ENCODE measurements around the gene MVB12A. TPM values are rescaled to one million over a fixed set of nuclear protein-coding genes. Genes with fewer than 3 reads are reported as not detected.

Gene MVB12A
- total and polyA plus RNA-seq, 9 of the 15 experiments (the other 6 are each of a cell fraction or from before 2014, with no cell fraction given) = 1.2 to 46.2 (median 22.4) TPM

GRCh38 chr19:17398902-17399527 is 20.8 kb upstream of the MVB12A start (continued):
- TF ChIP-seq SRSF3 (IDR thresholded peaks at IDR 0.05; ENCODE audit: insufficient read depth, low read length) = no peak
- peak; percentile 63; the same call in 1 of the 2 replicates for TF ChIP-seq TOE1 (IDR thresholded peaks at IDR 0.05; ENCODE audit: borderline replicate concordance)
- TF ChIP-seq TOE1 (CRISPR knock-in tag; IDR thresholded peaks at IDR 0.05; ENCODE audit: borderline replicate concordance, low read depth) = no peak
- TF ChIP-seq GABPB2 (CRISPR knock-in tag; conservative IDR thresholded peaks at IDR 0.05) = no peak
- TF ChIP-seq SREBF1 (IDR thresholded peaks at IDR 0.05; ENCODE audit: borderline replicate concordance, low read depth, low read length) = no peak
- no peak for TF ChIP-seq YY1 (IDR thresholded peaks at IDR 0.05; ENCODE audit: borderline replicate concordance in 1 of 3, control insufficient read depth in 1 of 3, extremely low read depth in 1 of 3, insufficient read depth in 3 of 3, insufficient read length in 1 of 3, insufficient replicate concordance in 2 of 3, low read depth in 1 of 3, low read length in 2 of 3)
- no peak for TF ChIP-seq RFX1 (IDR thresholded peaks at IDR 0.05)
- no peak for TF ChIP-seq ZNF277 (CRISPR knock-in tag; IDR thresholded peaks at IDR 0.05; ENCODE audit: borderline replicate concordance)
- no peak for TF ChIP-seq TBP (optimal IDR thresholded peaks at IDR 0.05; ENCODE audit: low read depth, low read length)
- TF ChIP-seq USF1 (CRISPR knock-in tag; IDR thresholded peaks at IDR 0.05) = peak; percentile 79
- TF ChIP-seq XRCC4 (IDR thresholded peaks at IDR 0.05; ENCODE audit: extremely low read depth, insufficient read depth, insufficient read length) = no peak
- no peak for TF ChIP-seq KDM5B (IDR thresholded peaks at IDR 0.05; ENCODE audit: insufficient replicate concordance, low read depth, low read length)
- no peak for TF ChIP-seq MCM5 (IDR thresholded peaks at IDR 0.05; ENCODE audit: low read depth)
- no peak for TF ChIP-seq GATAD2A (IDR thresholded peaks at IDR 0.05)
- TF ChIP-seq ZNF766 (CRISPR knock-in tag; conservative IDR thresholded peaks at IDR 0.05) = no peak
- TF ChIP-seq E2F1 (CRISPR knock-in tag; IDR thresholded peaks at IDR 0.05) = no peak
- TF ChIP-seq TCF15 (CRISPR knock-in tag; IDR thresholded peaks at IDR 0.05) = no peak
- TF ChIP-seq MXI1 (IDR thresholded peaks at IDR 0.05; ENCODE audit: low read depth, low read length) = no peak
- TF ChIP-seq PPARD (CRISPR knock-in tag; IDR thresholded peaks at IDR 0.05) = no peak
- no peak for TF ChIP-seq ARNT (IDR thresholded peaks at IDR 0.05)
- TF ChIP-seq PTBP1 (IDR thresholded peaks at IDR 0.05; ENCODE audit: low read depth, low read length) = no peak
- TF ChIP-seq ATF4 (CRISPR knock-in tag; IDR thresholded peaks at IDR 0.05) = no peak
- TF ChIP-seq POLR2H (tag; IDR thresholded peaks at IDR 0.05; ENCODE audit: low read depth) = no peak
- no peak for TF ChIP-seq ZNF764 (CRISPR knock-in tag; IDR thresholded peaks at IDR 0.05; ENCODE audit: low read depth)
- TF ChIP-seq DPF2 (IDR thresholded peaks at IDR 0.05) = peak; percentile 74
- no peak for TF ChIP-seq POLR2A (conservative IDR thresholded peaks at IDR 0.05)
